Osteoblast (primary cell): Measurements from ENCODE around the gene SCN10A. TPM values are rescaled to one million over a fixed set of nuclear protein-coding genes. Genes with fewer than 3 reads are reported as not detected.

Experiments
- DNase-seq: peaks from one replicate; pipeline ENCODE4 v3.0.0; 2011; ENCODE audit warnings: low spot score, mixed read lengths; ENCODE audit not compliant: insufficient read length; ENCODE audit errors: missing footprints
- H2AFZ ChIP-seq: 2 replicates; pipeline ENCODE4 v1.6.0; 2011; ENCODE audit warnings: mild to moderate bottlenecking, low read length
- H3K27ac ChIP-seq: 2 replicates; pipeline ENCODE4 v1.5.1; 2011; ENCODE audit warnings: mild to moderate bottlenecking, low read depth, low read length, moderate library complexity
- H3K27me3 ChIP-seq: 2 replicates; pipeline ENCODE4 v1.6.0; 2012; ENCODE audit warnings: mild to moderate bottlenecking, control low read depth, inconsistent platforms, low read length, moderate library complexity; ENCODE audit not compliant: insufficient read depth
- H3K36me3 ChIP-seq: 2 replicates; pipeline ENCODE4 v1.5.1; 2011; ENCODE audit warnings: mild to moderate bottlenecking, low read length, control low read depth, moderate library complexity; ENCODE audit not compliant: insufficient read depth
- H3K4me1 ChIP-seq: 2 replicates; pipeline ENCODE4 v1.5.1; 2011; ENCODE audit warnings: mild to moderate bottlenecking, low read length, control low read depth, moderate library complexity; ENCODE audit not compliant: insufficient read depth
- H3K4me2 ChIP-seq: 2 replicates; pipeline ENCODE4 v1.6.0; 2011; ENCODE audit warnings: mild to moderate bottlenecking, low read length; ENCODE audit not compliant: insufficient read depth
- H3K4me3 ChIP-seq: fragments of 200-600 bp; sonication (generic); 3 replicates; pipeline ENCODE4 v1.5.1; 2012; ENCODE audit warnings: mild to moderate bottlenecking, low read length, inconsistent platforms; ENCODE audit not compliant: insufficient read depth
- H3K79me2 ChIP-seq: 2 replicates; pipeline ENCODE4 v1.6.0; 2012; ENCODE audit warnings: mild to moderate bottlenecking, low read length, control low read depth, inconsistent platforms; ENCODE audit not compliant: insufficient read depth
- H3K9me3 ChIP-seq: 2 replicates; pipeline ENCODE4 v1.5.1; 2011; ENCODE audit warnings: low read depth, low read length, control low read depth
- H4K20me1 ChIP-seq: 2 replicates; pipeline ENCODE4 v1.6.0; 2012; ENCODE audit warnings: mild to moderate bottlenecking, low read length, control low read depth; ENCODE audit not compliant: insufficient read depth
- total RNA-seq: library from RNA; depleted of rRNA; stranded (reverse); fragments of >200 nt; gene quantifications from 2 replicates; pipeline ENCODE4 v1.2.3, GENCODE V29; 2012
- TF ChIP-seq, protein P1 (sequence below): IDR thresholded peaks from 2 replicates; pipeline ENCODE4 v1.5.1; 2011; ENCODE audit warnings: mild to moderate bottlenecking, low read depth, low read length, moderate library complexity; ENCODE audit errors: extremely low read depth

SCN10A gene
- total RNA-seq, 1 donor, result not detected

DNA sequence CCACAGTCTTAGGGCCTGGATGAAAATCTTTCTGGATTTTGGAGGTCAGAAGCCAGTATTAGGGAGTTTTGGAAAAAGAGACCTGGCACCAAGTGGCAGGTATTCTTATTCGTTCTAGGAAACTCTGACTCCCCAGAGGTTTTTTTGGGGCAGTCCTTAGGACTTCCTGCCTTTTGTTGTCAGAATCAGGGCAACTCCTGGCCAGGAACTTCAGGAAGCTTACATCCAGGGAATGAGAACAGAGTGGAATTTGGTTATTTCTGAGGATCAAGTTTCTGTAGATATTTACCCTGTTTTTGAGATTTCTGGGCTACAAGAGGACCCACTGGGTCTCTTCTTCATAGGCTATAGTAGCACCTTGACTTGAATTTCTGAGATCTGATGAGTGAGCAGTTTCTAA is 15.5 kb downstream of the SCN10A start:
- H3K4me1 ChIP-seq, result no peaks in the 10 kb centered on the region
- no peaks in the 10 kb centered on the region for H3K27me3 ChIP-seq
- H3K27ac ChIP-seq, result no peak overlapping the region
- H3K79me2 ChIP-seq, result no peaks in the 10 kb centered on the region
- no peaks in the 10 kb centered on the region for H3K9me3 ChIP-seq
- DNase-seq, result no peak
- TF ChIP-seq, protein P1, sequence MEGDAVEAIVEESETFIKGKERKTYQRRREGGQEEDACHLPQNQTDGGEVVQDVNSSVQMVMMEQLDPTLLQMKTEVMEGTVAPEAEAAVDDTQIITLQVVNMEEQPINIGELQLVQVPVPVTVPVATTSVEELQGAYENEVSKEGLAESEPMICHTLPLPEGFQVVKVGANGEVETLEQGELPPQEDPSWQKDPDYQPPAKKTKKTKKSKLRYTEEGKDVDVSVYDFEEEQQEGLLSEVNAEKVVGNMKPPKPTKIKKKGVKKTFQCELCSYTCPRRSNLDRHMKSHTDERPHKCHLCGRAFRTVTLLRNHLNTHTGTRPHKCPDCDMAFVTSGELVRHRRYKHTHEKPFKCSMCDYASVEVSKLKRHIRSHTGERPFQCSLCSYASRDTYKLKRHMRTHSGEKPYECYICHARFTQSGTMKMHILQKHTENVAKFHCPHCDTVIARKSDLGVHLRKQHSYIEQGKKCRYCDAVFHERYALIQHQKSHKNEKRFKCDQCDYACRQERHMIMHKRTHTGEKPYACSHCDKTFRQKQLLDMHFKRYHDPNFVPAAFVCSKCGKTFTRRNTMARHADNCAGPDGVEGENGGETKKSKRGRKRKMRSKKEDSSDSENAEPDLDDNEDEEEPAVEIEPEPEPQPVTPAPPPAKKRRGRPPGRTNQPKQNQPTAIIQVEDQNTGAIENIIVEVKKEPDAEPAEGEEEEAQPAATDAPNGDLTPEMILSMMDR, result no peak
- H3K4me3 ChIP-seq, result no peak overlapping the region
- no peaks in the 10 kb centered on the region for H4K20me1 ChIP-seq
- no peak overlapping the region for H2AFZ ChIP-seq
- no peak overlapping the region for H3K4me2 ChIP-seq
- no peaks in the 10 kb centered on the region for H3K36me3 ChIP-seq

DNA sequence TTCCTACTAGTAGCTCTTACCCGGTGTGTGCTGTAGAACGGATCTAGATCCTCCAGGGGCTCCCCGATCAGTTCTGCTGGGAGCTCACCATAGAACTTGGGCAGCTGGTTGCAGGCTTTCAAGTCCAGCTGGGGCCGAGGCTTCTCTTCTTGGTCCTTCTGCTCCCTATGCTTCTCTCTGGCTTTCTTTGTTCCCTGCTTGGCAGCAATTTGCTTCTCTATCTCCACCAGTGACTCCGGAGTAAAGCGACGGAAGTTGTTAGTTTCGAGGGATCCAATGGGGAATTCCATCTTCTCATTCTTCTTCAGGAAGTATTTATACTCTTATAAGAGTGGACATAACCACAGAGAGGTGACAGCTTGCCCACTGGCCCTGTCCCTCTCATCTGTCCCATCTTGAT is 22.3 kb downstream of the SCN10A start:
- no peak overlapping the region for H3K27ac ChIP-seq
- no peaks in the 10 kb centered on the region for H3K27me3 ChIP-seq
- H3K4me3 ChIP-seq, result no peak overlapping the region
- no peak overlapping the region for H3K4me2 ChIP-seq
- no peak overlapping the region for H2AFZ ChIP-seq
- TF ChIP-seq, protein P1, result no peak
- H3K9me3 ChIP-seq, result no peaks in the 10 kb centered on the region
- H3K4me1 ChIP-seq, result no peaks in the 10 kb centered on the region
- DNase-seq, result no peak
- H3K79me2 ChIP-seq, result no peaks in the 10 kb centered on the region
- no peaks in the 10 kb centered on the region for H3K36me3 ChIP-seq
- no peaks in the 10 kb centered on the region for H4K20me1 ChIP-seq

DNA sequence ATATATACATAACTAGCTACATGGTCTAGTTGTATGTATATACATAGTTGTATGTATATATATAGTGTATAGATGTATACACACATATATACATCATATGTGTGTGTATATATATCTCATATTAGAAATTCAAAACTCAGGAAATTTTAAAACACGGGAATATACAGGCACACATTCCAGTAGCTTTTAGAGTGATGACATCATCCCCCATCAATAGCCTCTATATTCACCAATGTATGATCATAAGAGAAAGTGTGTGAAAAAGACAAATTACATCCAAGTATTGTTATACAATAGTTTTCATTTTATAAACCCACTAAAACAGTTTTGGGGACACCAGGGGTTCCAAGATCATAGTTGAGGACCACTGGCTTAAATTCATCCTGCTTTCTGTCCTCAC is 23.0 kb downstream of the SCN10A start:
- H3K4me3 ChIP-seq, result no peak overlapping the region
- no peaks in the 10 kb centered on the region for H3K79me2 ChIP-seq
- no peaks in the 10 kb centered on the region for H3K4me1 ChIP-seq
- H3K36me3 ChIP-seq, result no peaks in the 10 kb centered on the region
- DNase-seq, result no peak
- TF ChIP-seq, protein P1, result no peak
- H3K4me2 ChIP-seq, result no peak overlapping the region
- no peaks in the 10 kb centered on the region for H3K9me3 ChIP-seq
- no peaks in the 10 kb centered on the region for H4K20me1 ChIP-seq
- no peak overlapping the region for H3K27ac ChIP-seq
- no peaks in the 10 kb centered on the region for H3K27me3 ChIP-seq
- no peak overlapping the region for H2AFZ ChIP-seq

DNA sequence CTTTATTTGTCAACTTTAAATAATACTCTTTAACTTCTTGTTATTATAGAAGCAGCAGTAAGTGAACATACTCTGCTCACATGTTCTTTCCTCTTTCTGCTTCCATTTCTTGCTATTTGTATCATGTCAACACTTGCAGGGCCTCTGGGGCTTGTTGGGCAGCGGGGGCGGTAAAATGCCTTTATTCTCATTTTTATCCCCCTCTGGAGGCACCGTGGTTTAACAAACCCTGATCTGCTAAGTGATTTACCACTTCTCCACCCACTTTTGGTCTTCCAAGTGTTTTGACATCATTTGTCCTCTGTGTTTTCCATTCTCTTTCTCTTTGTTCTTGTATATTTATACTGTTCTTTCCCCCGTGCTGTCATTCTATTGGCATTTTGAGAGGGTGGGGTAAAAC is 33.9 kb downstream of the SCN10A start:
- no peak for DNase-seq
- H3K4me3 ChIP-seq, result no peak overlapping the region

More for the DNA sequence above, 33.9 kb downstream of the SCN10A start:
- TF ChIP-seq, protein P1, result no peak
- Histone ChIP-seq H3K79me2 (no peaks in the 10 kb centered on the region), H3K27ac (no peak overlapping the region), H3K4me2 (no peak overlapping the region), H4K20me1 (no peaks in the 10 kb centered on the region), H3K4me1 (no peaks in the 10 kb centered on the region), H3K27me3 (no peaks in the 10 kb centered on the region), H3K36me3 (no peaks in the 10 kb centered on the region), H3K9me3 (no peaks in the 10 kb centered on the region), H2AFZ (no peak overlapping the region)
